Upper lobe of right lung (tissue), 1 donor: Measurements from ENCODE around the gene CHCHD6. TPM values are rescaled to one million over a fixed set of nuclear protein-coding genes. Genes with fewer than 3 reads are reported as not detected.

ENCODE experiments used
- ATAC-seq: fragments of 200-7000 bp; cut with Tn5 transposase; one replicate; pipeline ENCODE4 v1.9.1; 2020; ENCODE audit warnings: mild to moderate bottlenecking, moderate library complexity
- DNase-seq: peaks from one replicate; pipeline ENCODE4 v3.0.0-alpha.2; 2020
- H3K27ac ChIP-seq: fragments of 200-600 bp; one replicate; pipeline ENCODE4 v1.8.0; 2022
- H3K27me3 ChIP-seq: fragments of 200-600 bp; one replicate; pipeline ENCODE4 v1.8.0; 2022; ENCODE audit warnings: mild to moderate bottlenecking
- H3K36me3 ChIP-seq: fragments of 200-600 bp; one replicate; pipeline ENCODE4 v1.8.0; 2022
- H3K4me1 ChIP-seq: fragments of 200-600 bp; one replicate; pipeline ENCODE4 v1.8.0; 2022
- H3K4me3 ChIP-seq: fragments of 200-600 bp; one replicate; pipeline ENCODE4 v1.8.0; 2022; ENCODE audit warnings: mild to moderate bottlenecking
- H3K9me3 ChIP-seq: fragments of 200-600 bp; one replicate; pipeline ENCODE4 v1.8.0; 2022
- intact Hi-C: fragments of 100-400 bp; cut with DNase I; formaldehyde crosslinking; loops from one replicate; pipeline ENCODE4 v1.11.0; 2022
- total RNA-seq: library from RNA; stranded (reverse); fragmentation: NEBNext Ultra II Directional; extraction: Animal tissue kit (Norgen Biotek cat#: 25700); gene quantifications from one replicate; pipeline ENCODE4 v1.2.1, GENCODE V29; 2021
- TF ChIP-seq, protein P1 (sequence below): fragments of 200-600 bp; IDR thresholded peaks from one replicate; pipeline ENCODE4 v1.8.0; 2022; ENCODE audit warnings: antibody characterized with exemption
- donor health status: DM: no; HTN: yes; CAD: no; lungs with severe emphysema.

CHCHD6 gene
- total RNA-seq, 1 donor from 2014 or later, result 17.1 TPM

DNA sequence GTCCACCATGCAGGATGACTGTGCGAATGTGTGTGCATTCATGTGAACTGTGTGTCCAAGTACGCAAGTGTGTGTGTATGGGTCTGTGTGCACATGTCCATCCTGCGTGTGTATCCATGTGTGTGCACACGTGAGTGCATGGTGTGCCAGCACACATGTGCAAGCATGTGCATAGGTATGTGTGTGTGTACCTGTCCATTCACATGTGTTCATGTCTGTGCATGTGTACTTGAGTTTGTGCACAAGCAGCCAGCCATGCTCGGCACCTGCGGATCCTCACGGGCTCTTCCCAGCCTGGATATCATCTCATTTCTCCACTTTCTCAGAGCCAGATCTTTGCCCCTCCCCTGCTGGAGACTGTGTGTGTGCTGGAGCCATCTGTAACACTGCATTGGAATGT lies 260.2 kb downstream of the CHCHD6 start:
- TF ChIP-seq, protein P1, sequence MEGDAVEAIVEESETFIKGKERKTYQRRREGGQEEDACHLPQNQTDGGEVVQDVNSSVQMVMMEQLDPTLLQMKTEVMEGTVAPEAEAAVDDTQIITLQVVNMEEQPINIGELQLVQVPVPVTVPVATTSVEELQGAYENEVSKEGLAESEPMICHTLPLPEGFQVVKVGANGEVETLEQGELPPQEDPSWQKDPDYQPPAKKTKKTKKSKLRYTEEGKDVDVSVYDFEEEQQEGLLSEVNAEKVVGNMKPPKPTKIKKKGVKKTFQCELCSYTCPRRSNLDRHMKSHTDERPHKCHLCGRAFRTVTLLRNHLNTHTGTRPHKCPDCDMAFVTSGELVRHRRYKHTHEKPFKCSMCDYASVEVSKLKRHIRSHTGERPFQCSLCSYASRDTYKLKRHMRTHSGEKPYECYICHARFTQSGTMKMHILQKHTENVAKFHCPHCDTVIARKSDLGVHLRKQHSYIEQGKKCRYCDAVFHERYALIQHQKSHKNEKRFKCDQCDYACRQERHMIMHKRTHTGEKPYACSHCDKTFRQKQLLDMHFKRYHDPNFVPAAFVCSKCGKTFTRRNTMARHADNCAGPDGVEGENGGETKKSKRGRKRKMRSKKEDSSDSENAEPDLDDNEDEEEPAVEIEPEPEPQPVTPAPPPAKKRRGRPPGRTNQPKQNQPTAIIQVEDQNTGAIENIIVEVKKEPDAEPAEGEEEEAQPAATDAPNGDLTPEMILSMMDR, result no peak
- intact Hi-C loops, result no loop called here
- DNase-seq (no peak), ATAC-seq (no peak)
- Histone ChIP-seq H3K9me3 (no peaks in the 10 kb centered on the region), H3K27ac (no peak overlapping the region), H3K4me1 (peaks cover 9% of the 10 kb centered on the region), H3K27me3 (no peaks in the 10 kb centered on the region), H3K4me3 (no peak overlapping the region), H3K36me3 (no peaks in the 10 kb centered on the region)

DNA sequence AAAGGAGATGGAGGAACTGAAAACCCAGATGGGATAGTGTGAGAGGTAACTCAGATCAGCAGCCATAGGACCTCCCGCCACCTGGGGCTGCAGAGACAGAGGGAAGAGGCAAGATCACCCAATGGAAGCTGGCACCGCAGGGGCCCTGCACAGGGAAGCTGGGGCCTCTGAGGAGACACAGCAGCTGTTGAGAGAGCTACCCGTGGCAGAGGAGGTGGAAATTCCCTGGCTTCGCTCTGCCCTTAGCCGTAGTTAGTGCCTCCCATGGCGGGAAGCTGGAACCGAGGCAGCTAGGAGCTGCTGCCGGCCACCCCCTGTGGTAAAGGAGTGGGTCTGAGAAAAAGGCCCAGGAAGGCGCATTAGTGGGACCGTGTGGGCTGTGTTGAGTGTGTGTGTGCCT lies 260.9 kb downstream of the CHCHD6 start:
- H3K4me3 ChIP-seq, result no peak overlapping the region
- no peak overlapping the region for H3K27ac ChIP-seq
- DNase-seq, result no peak
- H3K9me3 ChIP-seq, result no peaks in the 10 kb centered on the region
- intact Hi-C loops, result no loop called here
- no peaks in the 10 kb centered on the region for H3K27me3 ChIP-seq
- TF ChIP-seq, protein P1, result no peak
- ATAC-seq, result no peak
- H3K36me3 ChIP-seq, result no peaks in the 10 kb centered on the region
- peaks cover 9% of the 10 kb centered on the region for H3K4me1 ChIP-seq

DNA sequence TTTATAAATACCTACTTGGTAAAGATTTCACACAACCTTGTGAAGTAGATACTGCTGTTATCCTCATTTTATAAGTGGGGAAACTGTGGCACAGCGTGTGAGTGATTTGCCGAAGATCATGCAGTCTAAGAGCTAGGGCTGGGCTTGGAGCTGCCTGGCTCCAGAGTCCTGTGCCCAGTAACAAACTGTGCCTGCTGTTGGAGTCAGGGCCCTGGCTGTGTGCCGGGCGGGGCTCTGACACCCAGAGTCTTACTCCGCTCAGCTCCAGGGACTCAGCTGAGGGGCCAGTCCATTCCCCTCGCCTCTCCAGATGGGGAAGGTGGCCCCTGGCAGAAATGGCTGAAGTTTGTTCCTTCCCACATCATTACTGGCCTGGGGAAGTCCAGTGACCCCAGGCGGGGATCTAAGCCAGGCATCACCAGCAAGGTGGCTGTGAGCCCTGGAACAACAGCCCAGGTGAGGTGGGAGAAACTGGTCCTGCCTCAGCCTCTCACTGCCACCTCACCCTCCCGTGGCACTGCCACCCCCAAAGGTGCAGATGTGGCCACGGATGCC lies 261.6 kb downstream of the CHCHD6 start:
- no peak overlapping the region for H3K4me3 ChIP-seq
- DNase-seq, result no peak
- TF ChIP-seq, protein P1, result no peak
- no peak for ATAC-seq
- intact Hi-C loops, result no loop called here
- peaks cover 8% of the 10 kb centered on the region for H3K4me1 ChIP-seq
- no peaks in the 10 kb centered on the region for H3K9me3 ChIP-seq
- no peaks in the 10 kb centered on the region for H3K36me3 ChIP-seq
- H3K27ac ChIP-seq, result no peak overlapping the region
- no peaks in the 10 kb centered on the region for H3K27me3 ChIP-seq

DNA sequence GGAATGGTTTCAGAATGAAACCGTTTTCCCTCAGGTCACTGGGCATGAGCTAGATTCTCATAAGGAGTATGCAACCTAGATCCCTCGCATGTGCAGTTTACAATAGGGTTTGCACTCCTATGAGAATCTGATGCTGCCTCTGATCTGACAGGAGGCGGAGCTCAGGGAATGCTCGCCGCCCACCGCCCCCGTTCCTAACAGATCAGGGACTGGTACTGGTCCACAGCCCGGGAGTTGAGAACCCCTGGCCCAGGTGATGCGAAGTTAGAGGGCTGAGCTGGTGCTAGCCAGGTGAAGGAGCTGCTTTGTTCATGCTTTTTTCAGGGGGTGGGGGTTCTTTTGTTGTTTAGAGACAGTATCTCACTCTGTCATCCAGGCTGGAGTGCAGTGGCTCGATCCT lies 263.3 kb downstream of the CHCHD6 start:
- H3K9me3 ChIP-seq, result no peaks in the 10 kb centered on the region
- H3K4me1 ChIP-seq, result no peaks in the 10 kb centered on the region
- H3K4me3 ChIP-seq, result no peak overlapping the region
- H3K27me3 ChIP-seq, result no peaks in the 10 kb centered on the region
- intact Hi-C loops, result no loop called here
- DNase-seq (no peak), ATAC-seq (no peak)
- TF ChIP-seq, protein P1, result no peak
- no peak overlapping the region for H3K27ac ChIP-seq
- H3K36me3 ChIP-seq, result no peaks in the 10 kb centered on the region

DNA sequence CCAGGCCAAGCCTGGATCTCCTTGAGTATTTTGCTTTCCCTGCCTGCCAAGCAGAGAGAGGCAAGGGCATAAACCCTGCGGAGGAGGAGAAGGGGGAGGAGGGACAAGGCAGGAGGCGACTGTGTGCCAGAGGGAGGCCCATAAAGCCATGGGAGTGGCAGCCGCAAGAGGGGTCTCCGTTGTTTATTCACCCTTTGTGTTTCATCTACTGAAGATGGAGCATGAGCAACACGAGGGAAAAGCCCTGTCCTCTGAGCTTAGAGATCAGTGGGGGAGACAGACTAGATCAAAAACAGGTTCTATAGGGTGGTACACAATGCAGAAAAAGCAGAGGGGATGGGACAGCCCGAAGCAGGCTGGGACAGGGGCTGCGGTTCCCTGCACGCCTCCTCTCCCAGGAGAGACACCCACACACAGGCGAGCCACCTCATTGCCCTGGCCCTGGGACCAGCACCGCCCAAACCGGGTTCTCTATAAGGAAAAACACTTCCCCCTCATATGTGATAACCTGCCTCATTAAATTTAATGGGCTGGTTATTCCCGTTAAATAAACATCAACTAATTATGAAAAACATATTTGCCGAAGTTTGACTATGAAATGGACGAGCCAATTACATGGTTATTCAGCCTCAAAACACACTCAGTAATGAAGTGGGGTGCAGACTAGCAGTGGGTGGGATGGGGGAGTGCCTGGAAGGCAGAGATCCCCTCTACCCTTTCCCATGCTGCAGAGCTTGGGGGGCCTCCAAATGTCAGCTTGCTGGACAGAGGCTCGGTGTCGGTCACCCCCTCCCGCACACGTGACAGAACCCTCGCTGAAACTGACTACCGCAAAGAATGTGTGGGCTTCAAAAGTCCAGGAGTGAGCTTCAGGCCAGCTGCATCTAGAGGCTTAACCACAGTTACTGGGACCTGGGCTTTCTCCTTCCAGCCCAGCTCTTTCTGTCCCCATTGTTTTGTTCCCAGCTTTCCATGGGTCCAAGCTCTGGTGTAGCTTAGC lies 264.7 kb downstream of the CHCHD6 start:
- ATAC-seq (no peak), DNase-seq (no peak)
- Histone ChIP-seq H3K9me3 (no peaks in the 10 kb centered on the region), H3K36me3 (no peaks in the 10 kb centered on the region), H3K27ac (no peak overlapping the region), H3K4me3 (no peak overlapping the region), H3K27me3 (no peaks in the 10 kb centered on the region), H3K4me1 (no peaks in the 10 kb centered on the region)
- intact Hi-C loops, result no loop called here
- TF ChIP-seq, protein P1, result no peak
